ENCODE results near the gene LDAH.

Gene LDAH

GRCh38 chr2:20745924-20746555 is 76.9 kb downstream of the LDAH start:
- Histone ChIP-seq H3K79me2 (ENCODE audit: insufficient read depth, low read length) (no peaks in the 10 kb centered on the region), H3K27me3 (ENCODE audit: insufficient read depth, low read length, poor library complexity) (no peaks in the 10 kb centered on the region), H4K20me1 (ENCODE audit: insufficient read depth, low read length) (no peaks in the 10 kb centered on the region), H3K36me3 (ENCODE audit: insufficient read depth, low read length) (no peaks in the 10 kb centered on the region), H3K4me1 (ENCODE audit: insufficient read depth, low read length) (no peaks in the 10 kb centered on the region), H3K4me3 (ENCODE audit: low read depth in 1 of 2, low read length in 2 of 2) (no peak overlapping the region), H3K4me2 (ENCODE audit: insufficient read depth, low read length) (no peak overlapping the region), H2AFZ (ENCODE audit: low read depth, low read length) (no peak overlapping the region), H3K27ac (ENCODE audit: low read length) (no peak overlapping the region), H3K9me3 (ENCODE audit: insufficient read depth, low read length, severe bottlenecking) (no peaks in the 10 kb centered on the region), H3K9ac (ENCODE audit: low read depth, low read length) (no peak overlapping the region)
- no peak for ATAC-seq (ENCODE audit: insufficient read depth, low read depth)
- TF ChIP-seq CTCF (IDR thresholded peaks at IDR 0.05; ENCODE audit: borderline replicate concordance, extremely low read depth, low read length, poor library complexity, severe bottlenecking) (no peak), EZH2 (IDR thresholded peaks at IDR 0.05; ENCODE audit: borderline replicate concordance, low read depth, low read length, severe bottlenecking) (no peak)
- no peak for DNase-seq

GRCh38 chr2:20744366-20745335 is 78.2 kb downstream of the LDAH start:
- no peak for TF ChIP-seq EZH2 (IDR thresholded peaks at IDR 0.05; ENCODE audit: borderline replicate concordance, low read depth, low read length, severe bottlenecking)
- no peak for TF ChIP-seq CTCF (IDR thresholded peaks at IDR 0.05; ENCODE audit: borderline replicate concordance, extremely low read depth, low read length, poor library complexity, severe bottlenecking)
- Histone ChIP-seq H3K4me1 (ENCODE audit: insufficient read depth, low read length) (no peaks in the 10 kb centered on the region), H3K79me2 (ENCODE audit: insufficient read depth, low read length) (no peaks in the 10 kb centered on the region), H3K36me3 (ENCODE audit: insufficient read depth, low read length) (no peaks in the 10 kb centered on the region; the same call in 1 of the 2 replicates), H3K27ac (ENCODE audit: low read length) (no peak overlapping the region), H3K4me3 (ENCODE audit: low read depth in 1 of 2, low read length in 2 of 2) (no peak overlapping the region), H3K9ac (ENCODE audit: low read depth, low read length) (no peak overlapping the region), H2AFZ (ENCODE audit: low read depth, low read length) (no peak overlapping the region), H3K27me3 (ENCODE audit: insufficient read depth, low read length, poor library complexity) (no peaks in the 10 kb centered on the region), H3K4me2 (ENCODE audit: insufficient read depth, low read length) (no peak overlapping the region), H4K20me1 (ENCODE audit: insufficient read depth, low read length) (no peaks in the 10 kb centered on the region), H3K9me3 (ENCODE audit: insufficient read depth, low read length, severe bottlenecking) (no peaks in the 10 kb centered on the region)
- no peak for ATAC-seq (ENCODE audit: insufficient read depth, low read depth)
- no peak for DNase-seq

GRCh38 chr2:20738772-20739171 is 84.1 kb downstream of the LDAH start:
- no peaks in the 10 kb centered on the region for H3K4me1 ChIP-seq (ENCODE audit: insufficient read depth, low read length)
- H3K4me3 ChIP-seq (ENCODE audit: low read depth in 1 of 2, low read length in 2 of 2): no peak overlapping the region
- no peaks in the 10 kb centered on the region for H3K27me3 ChIP-seq (ENCODE audit: insufficient read depth, low read length, poor library complexity)
- no peaks in the 10 kb centered on the region for H3K9me3 ChIP-seq (ENCODE audit: insufficient read depth, low read length, severe bottlenecking)
- H3K27ac ChIP-seq (ENCODE audit: low read length): no peak overlapping the region
- no peak overlapping the region for H2AFZ ChIP-seq (ENCODE audit: low read depth, low read length)
- TF ChIP-seq EZH2 (IDR thresholded peaks at IDR 0.05; ENCODE audit: borderline replicate concordance, low read depth, low read length, severe bottlenecking): no peak
- H3K36me3 ChIP-seq (ENCODE audit: insufficient read depth, low read length): peaks cover 3% of the 10 kb centered on the region; the same call in 1 of the 2 replicates
- H3K79me2 ChIP-seq (ENCODE audit: insufficient read depth, low read length): no peaks in the 10 kb centered on the region
- H4K20me1 ChIP-seq (ENCODE audit: insufficient read depth, low read length): no peaks in the 10 kb centered on the region
- no peak for ATAC-seq (ENCODE audit: insufficient read depth, low read depth)
- H3K9ac ChIP-seq (ENCODE audit: low read depth, low read length): no peak overlapping the region
- DNase-seq: no peak
- no peak overlapping the region for H3K4me2 ChIP-seq (ENCODE audit: insufficient read depth, low read length)

- H3K36me3 ChIP-seq (ENCODE audit: insufficient read depth, low read length): peaks cover 3% of the 10 kb centered on the region; the same call in 1 of the 2 replicates
- DNase-seq (no peak), ATAC-seq (ENCODE audit: insufficient read depth, low read depth) (peak; percentile 69)
- H2AFZ ChIP-seq (ENCODE audit: low read depth, low read length): no peak overlapping the region
- no peaks in the 10 kb centered on the region for H4K20me1 ChIP-seq (ENCODE audit: insufficient read depth, low read length)
- H3K27ac ChIP-seq (ENCODE audit: low read length): no peak overlapping the region
- H3K4me3 ChIP-seq (ENCODE audit: low read depth in 1 of 2, low read length in 2 of 2): no peak overlapping the region
- H3K27me3 ChIP-seq (ENCODE audit: insufficient read depth, low read length, poor library complexity): no peaks in the 10 kb centered on the region
- no peaks in the 10 kb centered on the region for H3K4me1 ChIP-seq (ENCODE audit: insufficient read depth, low read length)
- no peaks in the 10 kb centered on the region for H3K79me2 ChIP-seq (ENCODE audit: insufficient read depth, low read length)
- H3K9ac ChIP-seq (ENCODE audit: low read depth, low read length): no peak overlapping the region
- H3K4me2 ChIP-seq (ENCODE audit: insufficient read depth, low read length): no peak overlapping the region
- no peaks in the 10 kb centered on the region for H3K9me3 ChIP-seq (ENCODE audit: insufficient read depth, low read length, severe bottlenecking)
- TF ChIP-seq CTCF (IDR thresholded peaks at IDR 0.05; ENCODE audit: borderline replicate concordance, extremely low read depth, low read length, poor library complexity, severe bottlenecking) (no peak), EZH2 (IDR thresholded peaks at IDR 0.05; ENCODE audit: borderline replicate concordance, low read depth, low read length, severe bottlenecking) (no peak)
These were observed 85.4 kb downstream of the LDAH start for GRCh38 chr2:20737505-20737904.

Data from DND-41 (cell line).